ENCODE measurements around the gene ANKRD22.

Gene ANKRD22

GRCh38 chr10:88840881-88841280, 10.8 kb downstream of the ANKRD22 start:
- TF ChIP-seq POLR2AphosphoS5 (IDR thresholded peaks at IDR 0.05; ENCODE audit: low read depth, low read length) (no peak), FOXP2 (optimal IDR thresholded peaks at IDR 0.05; ENCODE audit: borderline replicate concordance, extremely low read depth, extremely low read length, insufficient read depth) (no peak), SIN3A (IDR thresholded peaks at IDR 0.05; ENCODE audit: borderline replicate concordance, insufficient read depth, low read length) (no peak), TAF1 (IDR thresholded peaks at IDR 0.05; ENCODE audit: borderline replicate concordance, insufficient read depth, low read length) (no peak), REST (IDR thresholded peaks at IDR 0.05; ENCODE audit: insufficient read depth in 1 of 2, low read depth in 2 of 2, low read length in 2 of 2) (no peak)

GRCh38 chr10:88840104-88840503, 11.5 kb downstream of the ANKRD22 start:
- TF ChIP-seq SIN3A (IDR thresholded peaks at IDR 0.05; ENCODE audit: borderline replicate concordance, insufficient read depth, low read length) (no peak), TAF1 (IDR thresholded peaks at IDR 0.05; ENCODE audit: borderline replicate concordance, insufficient read depth, low read length) (no peak), REST (IDR thresholded peaks at IDR 0.05; ENCODE audit: insufficient read depth in 1 of 2, low read depth in 2 of 2, low read length in 2 of 2) (no peak), FOXP2 (optimal IDR thresholded peaks at IDR 0.05; ENCODE audit: borderline replicate concordance, extremely low read depth, extremely low read length, insufficient read depth) (no peak), POLR2AphosphoS5 (IDR thresholded peaks at IDR 0.05; ENCODE audit: low read depth, low read length) (no peak)

DNA sequence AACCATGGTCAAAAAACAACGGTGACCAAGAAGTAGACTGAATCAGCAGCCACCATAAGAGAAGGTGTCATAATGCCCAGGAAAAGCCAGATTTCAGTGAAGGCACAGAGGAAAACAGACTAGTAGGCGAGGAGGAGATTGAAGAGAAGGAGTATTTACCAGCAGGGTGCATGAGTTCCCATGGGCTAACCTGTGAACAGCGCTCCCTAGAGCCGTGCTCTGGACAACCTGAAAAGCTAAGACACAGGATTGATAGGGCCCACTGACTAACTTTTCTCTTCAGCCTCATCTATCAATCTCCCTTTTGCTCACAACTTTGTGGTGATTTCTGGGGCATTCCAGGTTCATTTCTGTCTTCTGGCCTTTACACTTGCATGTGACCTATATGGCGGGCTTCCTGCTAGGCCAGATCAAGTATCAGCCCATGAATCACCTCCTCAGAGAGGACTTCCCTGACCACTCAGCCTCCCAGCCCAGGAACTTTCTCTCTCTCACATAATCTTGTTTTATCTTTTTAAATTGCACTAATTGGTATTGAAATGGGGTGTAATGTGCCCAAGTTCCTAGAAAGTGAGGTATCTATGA, 12.8 kb downstream of the ANKRD22 start:
- no peak for TF ChIP-seq POLR2AphosphoS5 (IDR thresholded peaks at IDR 0.05; ENCODE audit: low read depth, low read length)
- TF ChIP-seq SIN3A (IDR thresholded peaks at IDR 0.05; ENCODE audit: borderline replicate concordance, insufficient read depth, low read length): no peak
- no peak for TF ChIP-seq FOXP2 (optimal IDR thresholded peaks at IDR 0.05; ENCODE audit: borderline replicate concordance, extremely low read depth, extremely low read length, insufficient read depth)
- no peak for TF ChIP-seq TAF1 (IDR thresholded peaks at IDR 0.05; ENCODE audit: borderline replicate concordance, insufficient read depth, low read length)
- TF ChIP-seq REST (IDR thresholded peaks at IDR 0.05; ENCODE audit: insufficient read depth in 1 of 2, low read depth in 2 of 2, low read length in 2 of 2): no peak

GRCh38 chr10:88835910-88836221, 15.8 kb downstream of the ANKRD22 start:
- no peak for TF ChIP-seq SIN3A (IDR thresholded peaks at IDR 0.05; ENCODE audit: borderline replicate concordance, insufficient read depth, low read length)

- no peak for TF ChIP-seq SIN3A (IDR thresholded peaks at IDR 0.05; ENCODE audit: borderline replicate concordance, insufficient read depth, low read length)
- TF ChIP-seq TAF1 (IDR thresholded peaks at IDR 0.05; ENCODE audit: borderline replicate concordance, insufficient read depth, low read length): no peak
- TF ChIP-seq FOXP2 (optimal IDR thresholded peaks at IDR 0.05; ENCODE audit: borderline replicate concordance, extremely low read depth, extremely low read length, insufficient read depth): no peak
- no peak for TF ChIP-seq REST (IDR thresholded peaks at IDR 0.05; ENCODE audit: insufficient read depth in 1 of 2, low read depth in 2 of 2, low read length in 2 of 2)
- no peak for TF ChIP-seq POLR2AphosphoS5 (IDR thresholded peaks at IDR 0.05; ENCODE audit: low read depth, low read length)
These were observed 16.3 kb downstream of the ANKRD22 start for GRCh38 chr10:88835096-88835909.

All from PFSK-1 (cell line).